ENCODE measurements around the gene PLAGL1.
"Not testable (repeated sequence)": the region's sequence is repeated elsewhere in the genome, so short reads cannot be mapped to it uniquely, and the experiment has no call there.

Gene PLAGL1

GRCh38 chr6:144008120-144008811 is at the start of gene PLAGL1:
PLAGL1 (minus strand) TSS chr6:144008259; CDS start chr6:143948136, 60,123 bp downstream.
- DNase-seq = peak; percentile 85

GRCh38 chr6:144055121-144055931 is 47.3 kb upstream of the PLAGL1 start:
- DNase-seq = peak; percentile 75

- DNase-seq = peak; percentile 70
Observed at GRCh38 chr6:144053601-144054000, 45.5 kb upstream of the PLAGL1 start.

- DNase-seq = no peak
Observed at GRCh38 chr6:144052488-144052887, 44.4 kb upstream of the PLAGL1 start.

GRCh38 chr6:144049386-144049785 is 41.3 kb upstream of the PLAGL1 start:
- DNase-seq = no peak

- no peak for DNase-seq
Observed at GRCh38 chr6:144047688-144048087, 39.6 kb upstream of the PLAGL1 start.

GRCh38 chr6:144046672-144047071 is 38.6 kb upstream of the PLAGL1 start:
- not testable (repeated sequence) for DNase-seq

GRCh38 chr6:144044989-144045388 is 36.9 kb upstream of the PLAGL1 start:
- DNase-seq = not testable (repeated sequence)

GRCh38 chr6:144036835-144037195 is 28.8 kb upstream of the PLAGL1 start:
- DNase-seq = no peak

GRCh38 chr6:144036064-144036834 is 28.2 kb upstream of the PLAGL1 start:
- peak; percentile 86 for DNase-seq

GRCh38 chr6:144035416-144035815 is 27.4 kb upstream of the PLAGL1 start:
- DNase-seq = no peak

GRCh38 chr6:144033816-144034735 is 26.0 kb upstream of the PLAGL1 start:
- peak; percentile 65 for DNase-seq

- no peak for DNase-seq
Observed at GRCh38 chr6:144029452-144029851, 21.4 kb upstream of the PLAGL1 start.

- DNase-seq = no peak
Observed at GRCh38 chr6:144027932-144028587, 20.0 kb upstream of the PLAGL1 start.

GRCh38 chr6:144023216-144023615 is 15.2 kb upstream of the PLAGL1 start:
- no peak for DNase-seq

GRCh38 chr6:144019929-144020328 is 11.9 kb upstream of the PLAGL1 start:
- peak; percentile 52 for DNase-seq

- no peak for DNase-seq
Observed at GRCh38 chr6:144017166-144018094, 9.4 kb upstream of the PLAGL1 start.

- DNase-seq = peak; percentile 92
Observed at GRCh38 chr6:144013486-144013909, 5.4 kb upstream of the PLAGL1 start.

- no peak for DNase-seq
Observed at GRCh38 chr6:144012534-144012933, 4.5 kb upstream of the PLAGL1 start.

GRCh38 chr6:144009628-144010027 is 1.6 kb upstream of the PLAGL1 start:
- not testable (repeated sequence) for DNase-seq

GRCh38 chr6:144008846-144009245 is 787 bp upstream of the PLAGL1 start:
- no peak for DNase-seq

All from hematopoietic multipotent progenitor cell treated with erythropoietin and hydrocortisone succinate and interleukin-3 and kit ligand, for 4 days (in vitro differentiated cells).